ENCODE results near the gene MGLL.

GRCh38 chr3:127748754-127749327 is 73.5 kb downstream of the MGLL start:
- TF ChIP-seq POLR2A (IDR thresholded peaks at IDR 0.05) (no peak), CTCF (IDR thresholded peaks at IDR 0.05) (no peak)
